HG02970 (cell line): Measurements from ENCODE around the gene RGS7.
"Not testable (repeated sequence)": the region's sequence is repeated elsewhere in the genome, so short reads cannot be mapped to it uniquely, and the experiment has no call there.

Source experiments
- ATAC-seq: cut with Tn5 transposase; IDR thresholded peaks from one replicate; pipeline ENCODE4 v1.9.1; 2021; ENCODE audit warnings: mild to moderate bottlenecking, moderate library complexity, moderate number of reproducible peaks; ENCODE audit not compliant: unreplicated experiment, low FRiP score

RGS7 gene

DNA sequence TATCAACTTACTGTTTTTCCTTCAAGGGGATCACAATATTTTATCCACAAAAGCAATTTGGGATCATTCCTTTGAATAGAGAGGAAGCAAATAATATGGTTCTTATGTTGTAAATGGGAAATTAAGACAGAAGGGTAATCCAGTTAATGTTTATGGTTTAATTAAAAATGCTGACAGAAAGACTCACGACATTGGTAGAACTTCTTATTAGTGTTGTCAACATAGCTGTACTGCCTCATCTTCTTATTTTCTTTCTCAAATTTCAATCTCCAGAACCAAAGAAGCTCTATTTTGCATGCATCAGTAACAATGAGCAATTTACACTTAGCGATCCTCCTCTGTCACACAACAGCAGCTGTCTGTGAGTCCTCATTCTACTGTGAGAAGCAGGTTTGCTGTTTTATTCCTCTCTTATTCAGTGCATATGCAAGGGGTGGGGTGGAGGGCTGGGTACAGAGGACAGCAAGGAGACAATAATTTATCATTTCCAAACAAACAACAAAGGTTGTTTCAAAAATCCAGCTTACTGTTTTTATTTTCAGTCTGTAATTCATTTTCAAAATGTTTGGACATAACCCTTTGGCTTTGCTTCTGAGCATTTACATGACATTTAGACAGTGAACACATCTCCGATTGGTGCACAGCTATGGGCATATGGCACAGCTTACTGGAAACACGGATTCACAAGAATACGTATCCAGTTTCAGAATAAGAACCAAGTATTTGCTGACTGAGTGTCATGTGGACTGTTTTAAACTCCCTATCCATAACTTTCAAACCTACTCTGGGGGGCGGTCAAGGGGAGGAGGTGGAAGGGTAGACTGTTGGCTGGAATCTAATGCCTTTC lies 335.9 kb downstream of the RGS7 start:
- no peak for ATAC-seq

DNA sequence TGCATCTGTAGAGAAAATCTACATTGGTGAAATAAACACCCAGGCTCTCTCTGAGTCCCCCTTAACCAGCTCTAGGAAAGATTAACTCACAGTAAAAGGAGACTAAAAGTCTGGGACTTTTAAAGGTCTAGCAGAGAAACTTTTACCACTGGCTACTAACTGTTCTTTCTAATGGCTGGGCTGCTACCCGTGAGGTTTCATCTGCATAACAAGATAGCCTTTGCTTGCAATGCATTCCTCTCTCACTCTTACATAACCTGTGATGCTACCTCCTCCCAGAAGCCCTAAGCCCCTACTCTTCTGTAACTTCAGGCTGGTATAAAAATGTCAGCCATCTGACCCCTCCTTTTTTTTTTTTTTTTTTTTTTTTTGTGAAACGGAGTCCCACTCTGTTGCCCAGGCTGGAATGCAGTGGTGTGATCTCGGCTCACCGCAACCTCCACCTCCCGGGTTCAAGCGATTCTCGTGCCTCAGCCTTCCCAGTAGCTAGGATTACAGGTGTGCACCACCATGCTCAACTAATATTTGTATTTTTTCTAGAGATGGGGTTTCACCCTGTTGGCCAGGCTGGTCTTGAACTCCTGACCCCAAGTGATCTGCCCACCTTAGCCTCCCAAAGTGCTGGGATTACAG lies 344.2 kb downstream of the RGS7 start:
- no peak for ATAC-seq

DNA sequence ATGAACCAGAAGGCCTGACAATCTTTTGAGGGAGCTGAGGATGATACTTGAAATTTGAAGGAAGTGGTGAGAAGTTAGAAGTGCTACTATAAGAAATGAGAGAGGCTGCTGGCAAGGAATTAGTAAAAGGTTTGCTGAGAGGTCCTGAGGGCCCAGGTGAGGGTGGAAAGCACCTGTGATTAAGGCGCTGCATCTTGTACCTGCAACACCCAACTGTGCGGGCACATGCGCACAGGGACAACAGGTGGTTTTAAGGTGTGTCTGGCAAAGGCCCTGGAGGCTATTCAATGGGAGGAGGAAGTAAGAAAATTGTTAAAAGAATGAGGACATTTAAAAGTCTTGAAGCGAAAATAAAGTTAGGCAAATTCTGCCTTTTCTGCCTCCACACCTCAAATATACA lies 349.3 kb downstream of the RGS7 start:
- ATAC-seq = no peak

DNA sequence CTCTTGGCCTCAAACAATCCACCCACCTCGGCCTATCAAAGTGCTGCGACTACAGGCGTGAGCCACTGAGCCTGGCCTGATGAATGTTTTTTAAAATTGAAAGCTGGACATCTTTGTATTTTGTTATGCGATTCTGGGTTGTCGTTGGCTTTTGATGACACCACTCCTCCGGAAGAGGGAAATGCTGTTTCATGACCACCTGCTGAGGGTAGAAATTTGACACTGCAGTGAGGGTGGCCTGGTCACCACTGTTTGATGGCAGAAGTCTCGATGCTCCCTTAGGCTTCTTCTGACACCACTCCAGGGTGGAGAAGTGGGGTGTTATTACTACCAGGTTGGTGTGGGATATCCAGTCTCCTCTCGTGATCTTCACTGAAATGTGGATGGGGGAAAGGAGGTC lies 357.2 kb downstream of the RGS7 start:
- no peak for ATAC-seq

DNA sequence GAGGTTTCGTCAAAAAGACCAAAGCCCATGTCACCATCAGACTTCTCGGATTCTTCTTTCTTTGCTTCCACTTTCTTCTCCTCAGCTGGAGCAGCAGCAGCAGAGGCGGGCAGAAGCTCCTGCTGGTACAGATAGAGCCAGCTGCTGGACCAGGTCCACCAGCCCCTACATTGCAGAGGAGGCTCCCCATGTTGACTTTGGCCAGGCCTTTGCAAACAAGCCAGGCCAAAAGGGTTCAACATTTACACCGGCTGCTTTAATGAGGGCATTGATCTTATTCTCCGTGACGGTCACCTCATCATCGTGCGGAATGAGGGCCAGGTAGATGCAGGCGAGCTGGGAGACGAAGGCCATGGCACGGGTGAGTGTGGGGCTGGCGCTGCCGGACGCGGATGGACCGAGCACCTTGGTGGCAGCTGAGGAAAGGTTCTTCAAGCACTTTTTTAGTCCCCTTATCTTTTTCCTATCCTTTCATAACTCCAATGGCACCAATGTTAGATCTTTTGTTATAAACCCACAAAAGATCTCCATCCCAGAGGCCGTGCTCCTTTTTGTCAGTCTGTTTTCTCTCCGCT lies 358.5 kb downstream of the RGS7 start:
- ATAC-seq = no peak

DNA sequence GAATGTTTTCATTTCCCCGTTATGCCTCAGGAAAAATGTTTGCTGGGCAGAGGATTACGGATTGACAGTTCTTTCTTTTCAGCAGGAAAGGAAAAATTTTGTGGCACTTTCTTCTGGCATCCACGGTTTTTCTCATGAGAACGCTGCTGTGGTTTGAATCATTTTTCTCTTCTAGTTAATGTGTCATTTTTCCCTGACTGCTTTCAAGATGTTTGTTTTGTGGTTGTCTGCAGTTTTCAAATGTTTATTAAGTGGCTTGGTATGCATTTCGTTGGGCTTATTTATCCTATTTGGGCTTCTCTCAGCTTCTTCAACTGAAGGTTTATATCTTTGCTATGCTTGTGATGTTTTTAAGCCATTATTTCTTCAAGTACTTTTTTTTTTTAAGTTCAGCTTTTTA lies 359.0 kb downstream of the RGS7 start:
- ATAC-seq = no peak

DNA sequence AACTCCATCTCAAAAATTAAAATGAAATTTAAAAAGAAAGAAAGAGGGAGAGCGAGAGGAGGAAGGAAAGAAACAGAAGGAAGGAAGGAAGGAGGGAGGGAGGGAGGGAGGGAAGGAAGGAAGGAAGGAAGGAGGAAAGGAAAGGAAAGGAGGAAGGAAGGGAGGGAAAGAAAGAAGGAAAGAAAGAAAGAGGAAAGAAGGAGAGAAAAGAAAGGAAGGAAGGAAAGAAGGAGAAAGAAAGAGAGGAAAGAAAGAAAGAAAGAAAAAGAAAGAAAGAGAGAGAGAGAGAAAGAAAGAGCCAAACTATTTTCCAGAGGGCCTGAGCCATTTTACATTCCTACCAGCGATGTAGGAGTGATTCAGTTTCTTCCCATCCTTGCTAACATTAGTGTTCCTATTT lies 364.0 kb downstream of the RGS7 start:
- ATAC-seq = no peak

DNA sequence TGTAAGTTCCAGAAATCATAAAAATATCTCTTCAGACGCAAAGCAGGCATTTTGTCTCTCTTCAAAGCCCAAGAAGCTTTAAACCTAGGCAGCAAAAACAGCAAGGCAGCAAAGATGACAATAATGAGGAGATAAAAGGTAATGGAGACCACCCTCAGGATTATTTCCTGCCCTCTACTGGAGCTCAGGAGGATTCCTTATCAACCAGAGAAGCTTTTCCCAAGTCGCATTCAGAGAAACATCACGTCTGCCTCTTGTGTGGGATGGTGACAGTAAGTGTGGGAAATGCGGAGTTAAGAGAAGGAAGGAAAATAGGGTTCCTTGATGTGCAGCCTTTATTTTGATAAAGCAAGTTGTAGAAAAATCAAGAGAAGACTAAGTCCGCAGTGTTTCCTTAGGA lies 365.8 kb downstream of the RGS7 start:
- no peak for ATAC-seq

DNA sequence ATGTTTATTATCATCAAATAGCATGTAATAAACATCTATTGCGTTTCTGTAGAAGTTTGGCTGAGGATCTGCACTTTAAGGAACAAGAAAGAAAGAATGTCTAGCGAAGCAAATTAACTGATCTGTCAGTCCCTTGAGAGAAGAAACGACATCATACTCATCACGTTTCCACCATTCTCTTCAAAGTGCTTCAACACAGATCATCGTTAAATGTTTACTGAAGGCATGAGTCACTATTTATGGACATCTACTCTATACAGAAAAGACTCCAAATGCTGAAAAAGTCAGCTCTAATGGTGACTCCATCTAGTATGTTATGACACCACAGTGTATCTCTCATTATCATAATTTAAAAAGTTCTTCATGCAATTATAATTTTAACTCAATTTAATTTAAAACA lies 369.1 kb downstream of the RGS7 start:
- no peak for ATAC-seq

DNA sequence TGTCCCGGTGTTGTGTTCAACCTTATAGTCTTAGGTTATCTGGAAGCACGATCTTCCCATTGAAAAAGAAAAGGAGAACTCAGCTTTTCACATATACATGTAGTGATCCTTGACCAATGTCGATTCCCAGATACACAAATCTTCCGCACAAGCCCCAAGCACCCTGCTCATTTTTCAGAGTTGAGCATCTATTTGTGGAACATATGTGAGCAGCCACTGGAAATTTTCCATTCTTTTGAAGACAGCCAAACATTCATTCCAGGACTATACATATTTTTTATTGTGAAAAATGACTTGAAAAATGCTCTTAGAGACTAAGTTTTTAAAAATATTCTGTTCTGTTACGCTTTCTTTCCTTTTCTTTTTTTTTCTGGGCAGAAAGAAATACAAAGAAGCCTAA lies 371.9 kb downstream of the RGS7 start:
- ATAC-seq = no peak

DNA sequence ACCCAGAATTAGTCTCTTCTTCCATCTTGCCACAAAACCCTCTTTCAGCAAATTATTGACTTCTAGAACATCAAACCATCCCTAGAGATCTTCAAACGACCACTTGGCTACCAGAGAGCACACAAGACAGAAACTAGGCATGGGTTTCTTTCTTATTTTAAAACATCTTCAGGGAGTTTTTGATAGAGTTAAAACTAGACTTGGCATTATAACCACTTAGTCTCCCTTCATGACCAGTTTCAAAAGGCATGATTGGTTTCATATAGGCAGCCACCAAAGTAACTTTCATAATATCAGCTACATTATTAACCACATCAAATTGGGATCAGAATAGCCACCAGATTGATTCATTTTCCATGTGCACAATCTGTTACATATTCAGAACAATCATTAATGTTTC lies 376.7 kb downstream of the RGS7 start:
- ATAC-seq = no peak

DNA sequence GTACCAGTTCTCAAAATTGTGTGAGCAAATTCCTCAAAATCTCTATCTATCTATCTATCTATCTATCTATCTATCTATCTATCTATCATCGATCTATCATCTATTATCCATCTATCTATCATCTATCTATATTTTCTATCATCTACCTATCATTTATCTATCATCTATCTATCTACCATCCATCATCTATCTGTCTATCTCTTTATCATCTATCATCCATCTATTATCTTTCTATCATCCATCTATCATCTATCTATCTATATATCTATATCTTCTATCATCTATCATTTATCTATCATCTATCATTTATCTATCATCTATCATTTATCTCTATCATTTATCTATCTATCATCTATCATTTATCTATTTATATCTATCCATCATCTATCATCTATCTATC lies 380.3 kb downstream of the RGS7 start:
- no peak for ATAC-seq

DNA sequence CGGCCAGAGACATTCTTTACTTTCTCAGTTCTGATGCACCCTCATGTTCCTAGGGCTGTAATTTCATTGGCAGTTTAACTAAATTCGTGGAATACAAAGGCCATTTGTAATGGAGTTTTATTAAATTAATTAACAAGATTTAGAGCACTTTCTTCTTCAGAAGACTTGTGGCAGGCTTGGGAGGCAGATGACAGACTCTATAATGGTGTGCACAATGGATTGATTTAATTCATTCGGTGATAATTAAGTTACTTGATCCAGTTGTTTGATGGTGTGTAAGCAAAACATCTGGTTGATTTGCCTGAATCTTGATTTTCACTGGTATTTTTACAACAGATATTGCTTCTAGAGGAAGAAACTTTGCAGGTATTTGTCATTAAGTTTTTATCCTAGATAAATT lies 383.1 kb downstream of the RGS7 start:
- no peak for ATAC-seq

DNA sequence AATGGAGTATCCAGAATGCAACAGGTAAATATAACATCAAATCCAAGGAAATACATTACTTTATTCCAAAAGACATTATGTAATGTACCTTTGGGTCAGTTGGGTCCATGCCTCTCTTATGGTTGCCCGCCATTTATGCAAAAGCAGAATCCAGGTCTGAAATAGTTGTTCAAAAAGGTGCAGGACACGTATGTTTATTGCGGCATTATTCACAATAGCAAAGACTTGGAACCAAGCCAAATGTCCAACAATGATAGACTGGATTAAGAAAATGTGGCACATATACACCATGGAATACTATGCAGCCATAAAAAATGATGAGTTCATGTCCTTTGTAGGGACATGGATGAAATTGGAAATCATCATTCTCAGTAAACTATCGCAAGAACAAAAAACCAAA lies 384.9 kb downstream of the RGS7 start:
- not testable (repeated sequence) for ATAC-seq

DNA sequence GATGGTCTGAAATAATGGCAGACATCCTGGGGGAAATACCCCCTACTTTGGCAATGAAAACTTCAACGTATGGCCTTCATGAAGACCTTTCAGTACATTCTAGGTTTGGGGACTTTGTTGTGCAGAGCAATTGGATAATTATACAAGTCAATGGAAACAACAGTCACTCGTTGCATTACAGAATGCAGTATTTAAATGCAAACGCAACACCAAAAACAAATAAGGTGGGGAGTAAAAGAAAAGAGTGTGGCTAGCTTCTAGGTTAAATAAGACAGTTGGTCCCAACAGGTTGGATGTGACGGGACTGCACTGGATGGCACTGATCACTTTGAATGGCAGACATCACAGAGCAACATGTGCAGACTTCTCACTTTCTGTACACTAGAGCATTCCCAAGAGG lies 386.8 kb downstream of the RGS7 start:
- ATAC-seq = no peak

DNA sequence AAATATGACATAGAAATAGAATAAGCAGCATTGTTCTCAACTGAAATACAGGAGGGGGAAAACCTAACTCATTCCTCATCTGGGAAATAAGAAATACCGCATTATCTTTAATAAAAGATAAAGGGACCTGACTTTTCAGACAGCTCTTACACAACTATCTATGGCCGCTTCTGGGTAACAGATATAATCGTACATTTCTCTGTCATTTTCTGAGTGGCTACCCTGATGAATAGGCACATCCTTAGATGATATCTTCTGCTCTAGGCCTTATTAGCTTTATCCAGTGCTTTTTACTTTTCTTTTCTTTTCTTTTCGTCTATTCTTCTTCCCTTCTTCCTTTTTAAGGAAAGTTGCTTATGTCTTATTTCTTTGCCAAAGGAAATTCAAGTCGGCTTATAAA lies 388.1 kb downstream of the RGS7 start:
- ATAC-seq = no peak

DNA sequence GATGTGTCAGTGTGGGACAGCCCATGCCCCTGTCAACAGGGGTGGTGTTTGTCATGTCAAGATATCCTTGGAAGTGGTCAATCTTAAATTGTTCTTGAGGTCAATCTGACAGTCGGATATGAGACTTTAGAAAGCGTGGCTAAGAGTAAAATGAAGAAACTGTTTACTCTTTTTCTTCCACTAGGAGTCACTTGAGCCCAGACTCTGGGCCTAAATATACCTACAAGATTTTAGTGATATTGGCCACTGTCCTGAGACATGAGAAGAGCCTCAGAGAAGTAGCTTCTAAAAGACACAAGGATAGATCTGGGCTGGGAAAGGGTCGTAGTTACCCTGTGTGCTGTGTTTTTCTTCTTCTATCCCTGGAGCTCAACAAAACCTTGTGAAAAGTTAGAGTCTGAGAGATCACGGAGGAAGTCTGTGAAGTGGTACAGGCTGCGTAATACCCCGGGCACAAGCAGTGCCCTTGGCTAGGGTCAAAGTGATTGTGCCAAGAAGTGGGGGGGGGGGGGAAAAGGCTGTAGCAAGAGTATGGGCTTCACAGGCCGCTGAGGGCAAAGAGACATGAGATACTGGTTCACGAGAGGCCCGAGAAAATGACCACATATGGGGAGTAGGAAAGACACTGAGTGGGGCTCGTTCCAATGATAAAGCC lies 389.8 kb downstream of the RGS7 start:
- ATAC-seq = no peak

DNA sequence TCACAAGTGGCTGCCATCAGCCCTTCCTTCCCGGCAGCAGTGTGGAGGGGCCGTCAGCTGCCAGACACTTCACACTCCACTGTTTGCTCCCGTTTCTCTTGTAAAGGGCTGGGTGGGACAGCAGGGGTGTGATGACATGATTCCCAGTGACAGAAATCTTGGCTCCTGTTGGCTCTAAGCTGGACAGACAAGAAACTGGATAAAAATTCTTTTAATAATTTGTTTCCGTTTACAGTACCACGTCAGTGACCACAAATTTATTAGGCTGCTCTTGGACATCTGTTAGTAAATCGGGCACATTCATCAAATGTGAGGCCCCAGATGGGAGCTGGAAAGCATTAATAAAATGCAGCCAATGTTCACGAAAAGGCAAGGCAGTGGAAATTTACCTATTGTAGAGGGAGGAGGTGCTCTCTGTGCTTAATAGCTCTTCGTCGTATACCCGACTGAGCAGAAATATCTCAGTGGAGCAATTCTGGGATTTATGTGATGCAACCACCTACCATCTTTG lies 391.4 kb downstream of the RGS7 start:
- ATAC-seq = no peak

DNA sequence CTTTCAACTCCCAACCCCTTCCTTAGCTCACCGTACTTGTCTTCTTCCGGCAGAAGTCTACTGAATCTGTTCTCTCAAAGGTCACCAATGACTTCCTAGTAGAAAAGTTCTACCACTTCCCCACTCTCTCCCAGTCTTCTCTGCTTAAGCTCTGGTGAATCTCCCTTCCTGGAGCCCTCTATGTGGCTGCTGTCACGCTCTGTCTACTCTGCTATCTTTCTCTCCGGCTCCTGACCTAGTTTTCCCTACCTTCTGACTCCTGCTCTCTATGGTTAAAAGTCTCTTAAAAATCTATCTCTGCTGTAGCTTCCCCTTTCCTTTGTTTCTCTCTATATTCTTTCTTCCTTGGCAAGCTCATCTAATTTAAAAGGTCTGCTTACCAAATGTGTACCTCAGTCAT lies 394.9 kb downstream of the RGS7 start:
- no peak for ATAC-seq

DNA sequence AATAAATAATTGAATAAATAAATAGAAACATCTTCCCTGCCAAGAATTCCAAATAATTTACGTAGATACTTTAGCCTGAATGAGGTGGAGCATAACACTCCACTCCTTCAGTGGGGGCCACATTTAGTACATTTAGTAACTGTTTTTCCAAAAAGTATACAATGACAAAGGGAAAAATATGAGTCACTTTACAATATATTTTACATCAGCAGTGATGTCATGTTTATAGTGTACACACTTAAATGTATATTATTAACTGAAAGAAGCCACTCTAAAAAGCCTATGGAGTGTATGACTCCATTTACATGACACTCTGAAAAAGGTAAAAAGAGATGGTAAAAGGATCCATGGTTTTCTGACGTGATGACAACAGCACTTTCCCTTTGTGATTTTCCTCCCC lies 400.6 kb downstream of the RGS7 start:
- no peak for ATAC-seq

DNA sequence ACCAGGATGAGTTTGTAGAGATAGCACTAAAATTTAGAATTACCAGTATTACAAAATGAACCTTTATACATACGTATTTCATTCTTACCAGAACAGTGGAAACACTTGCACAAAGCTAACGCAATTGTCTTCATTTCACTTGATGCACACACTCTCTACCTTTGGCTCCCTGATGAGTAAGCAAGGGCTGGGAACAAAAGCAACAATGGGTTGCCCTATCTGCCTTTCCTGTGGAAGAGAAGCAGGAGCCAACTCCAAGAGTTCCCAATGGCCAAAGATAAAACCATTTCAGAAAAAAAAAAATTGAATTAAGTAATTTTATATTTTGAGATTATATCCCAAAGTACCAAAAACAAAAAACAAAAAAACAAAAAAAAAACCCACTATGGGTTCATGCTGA lies 401.0 kb downstream of the RGS7 start:
- ATAC-seq = no peak
